Neural progenitor cell (in vitro differentiated cells): Measurements from ENCODE around the gene GUSB. TPM values are rescaled to one million over a fixed set of nuclear protein-coding genes. Genes with fewer than 3 reads are reported as not detected.

Experiments
- DNase-seq: peaks from one replicate; pipeline ENCODE4 v3.0.0-alpha.2; 2016; ENCODE audit warnings: low spot score
- H2AFZ ChIP-seq: fragments of 200-600 bp; sonication (generic); replicated peaks from 2 replicates; pipeline ENCODE4 v1.6.1; 2016; ENCODE audit warnings: antibody characterized with exemption
- H3F3A ChIP-seq: fragments of 200-600 bp; sonication (generic); 2 replicates; pipeline ENCODE4 v1.6.1; 2016; ENCODE audit warnings: antibody characterized with exemption, low read depth
- H3K27ac ChIP-seq: fragments of 200-600 bp; sonication (generic); 2 replicates; pipeline ENCODE4 v1.5.1; 2016; ENCODE audit warnings: mild to moderate bottlenecking
- H3K27me3 ChIP-seq: fragments of 200-600 bp; sonication (generic); 2 replicates; pipeline ENCODE4 v1.6.1; 2016; ENCODE audit warnings: mild to moderate bottlenecking, moderate library complexity
- H3K36me3 ChIP-seq: fragments of 200-600 bp; sonication (generic); 2 replicates; pipeline ENCODE4 v1.5.1; 2016
- H3K4me1 ChIP-seq: fragments of 200-600 bp; sonication (generic); 2 replicates; pipeline ENCODE4 v1.6.1; 2016; ENCODE audit warnings: mixed run types
- H3K4me2 ChIP-seq: fragments of 200-600 bp; sonication (generic); 2 replicates; pipeline ENCODE4 v1.6.1; 2016
- H3K4me3 ChIP-seq: fragments of 200-600 bp; sonication (generic); 2 replicates; pipeline ENCODE4 v1.5.1; 2016
- H3K79me2 ChIP-seq: fragments of 200-600 bp; sonication (generic); 2 replicates; pipeline ENCODE4 v1.6.1; 2016; ENCODE audit warnings: low read depth
- H3K9ac ChIP-seq: fragments of 200-600 bp; sonication (generic); 2 replicates; pipeline ENCODE4 v1.6.1; 2016
- H3K9me3 ChIP-seq: fragments of 200-600 bp; sonication (generic); 2 replicates; pipeline ENCODE4 v1.5.1; 2016; ENCODE audit warnings: low read depth
- H4K20me1 ChIP-seq: fragments of 200-600 bp; sonication (generic); 2 replicates; pipeline ENCODE4 v1.6.1; 2016; ENCODE audit warnings: low read depth
- H3K27ac Mint-ChIP-seq: 3 replicates; pipeline ENCODE4 v1.8.0; 2021; ENCODE audit warnings: mixed read lengths
- H3K27me3 Mint-ChIP-seq: 2 replicates; pipeline ENCODE4 v1.8.0; 2022; ENCODE audit warnings: low read depth, mild to moderate bottlenecking, inconsistent platforms, moderate library complexity, mixed read lengths; ENCODE audit not compliant: insufficient read depth
- H3K36me3 Mint-ChIP-seq: 3 replicates; pipeline ENCODE4 v1.8.0; 2021; ENCODE audit warnings: mixed read lengths
- H3K4me1 Mint-ChIP-seq: 3 replicates; pipeline ENCODE4 v1.8.0; 2021; ENCODE audit warnings: mixed read lengths
- H3K4me3 Mint-ChIP-seq: 3 replicates; pipeline ENCODE4 v1.8.0; 2021; ENCODE audit warnings: mild to moderate bottlenecking, moderate library complexity, mixed read lengths
- H3K9me3 Mint-ChIP-seq: 3 replicates; pipeline ENCODE4 v1.8.0; 2020; ENCODE audit warnings: mixed read lengths
- EZH2 ChIP-seq: fragments of 200-600 bp; sonication (generic); IDR thresholded peaks from 2 replicates; pipeline ENCODE4 v1.6.1; 2017; ENCODE audit warnings: antibody characterized with exemption, mild to moderate bottlenecking, moderate library complexity
- EZH2phosphoT487 ChIP-seq: fragments of 200-600 bp; sonication (generic); IDR thresholded peaks from 2 replicates; pipeline ENCODE4 v1.6.1; 2017; ENCODE audit warnings: antibody characterized with exemption
- total RNA-seq: library from RNA; depleted of rRNA; stranded (reverse); fragments of >200 nt; gene quantifications from 2 replicates; pipeline ENCODE4 v1.2.3, GENCODE V29; 2015; ENCODE audit warnings: low replicate concordance
- TF ChIP-seq, protein P1 (sequence below): fragments of 200-600 bp; sonication (generic); IDR thresholded peaks from 2 replicates; pipeline ENCODE4 v1.5.1; 2017; ENCODE audit warnings: antibody characterized with exemption, mild to moderate bottlenecking

Gene GUSB
- total RNA-seq, 1 donor from 2014 or later = 28.8 TPM

DNA sequence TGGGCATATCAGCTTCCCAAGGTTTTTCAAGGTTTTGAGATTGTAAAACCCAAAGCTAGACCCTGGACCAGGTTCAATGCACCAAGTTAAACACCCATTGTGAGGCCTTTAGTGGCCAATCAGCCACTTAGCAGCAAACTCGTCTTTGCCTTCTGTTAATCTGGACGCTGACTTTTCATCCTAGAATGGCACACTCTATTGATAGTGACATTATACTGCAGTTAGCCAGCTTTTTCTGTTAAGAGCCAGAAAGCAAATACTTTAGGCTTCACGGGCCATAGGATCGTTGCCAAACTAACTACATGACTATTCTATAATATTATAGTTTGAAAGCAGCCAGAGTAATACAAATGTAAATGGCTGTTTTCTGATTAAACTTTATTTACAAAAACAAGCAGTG is 57.8 kb downstream of the GUSB start:
- TF ChIP-seq EZH2 = no peak
- TF ChIP-seq, protein P1, sequence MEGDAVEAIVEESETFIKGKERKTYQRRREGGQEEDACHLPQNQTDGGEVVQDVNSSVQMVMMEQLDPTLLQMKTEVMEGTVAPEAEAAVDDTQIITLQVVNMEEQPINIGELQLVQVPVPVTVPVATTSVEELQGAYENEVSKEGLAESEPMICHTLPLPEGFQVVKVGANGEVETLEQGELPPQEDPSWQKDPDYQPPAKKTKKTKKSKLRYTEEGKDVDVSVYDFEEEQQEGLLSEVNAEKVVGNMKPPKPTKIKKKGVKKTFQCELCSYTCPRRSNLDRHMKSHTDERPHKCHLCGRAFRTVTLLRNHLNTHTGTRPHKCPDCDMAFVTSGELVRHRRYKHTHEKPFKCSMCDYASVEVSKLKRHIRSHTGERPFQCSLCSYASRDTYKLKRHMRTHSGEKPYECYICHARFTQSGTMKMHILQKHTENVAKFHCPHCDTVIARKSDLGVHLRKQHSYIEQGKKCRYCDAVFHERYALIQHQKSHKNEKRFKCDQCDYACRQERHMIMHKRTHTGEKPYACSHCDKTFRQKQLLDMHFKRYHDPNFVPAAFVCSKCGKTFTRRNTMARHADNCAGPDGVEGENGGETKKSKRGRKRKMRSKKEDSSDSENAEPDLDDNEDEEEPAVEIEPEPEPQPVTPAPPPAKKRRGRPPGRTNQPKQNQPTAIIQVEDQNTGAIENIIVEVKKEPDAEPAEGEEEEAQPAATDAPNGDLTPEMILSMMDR = no peak
- no peak for TF ChIP-seq EZH2phosphoT487
- H3K27ac ChIP-seq = no peak overlapping the region
- H3K9ac ChIP-seq = no peak overlapping the region
- Mint-ChIP-seq H3K9me3 (no peaks in the 10 kb centered on the region), H3K27me3 (no peaks in the 10 kb centered on the region), H3K4me3 (no peak overlapping the region), H3K36me3 (no peaks in the 10 kb centered on the region), H3K4me1 (no peaks in the 10 kb centered on the region), H3K27ac (no peak overlapping the region)
- H3F3A ChIP-seq = no peaks in the 10 kb centered on the region
- H3K4me2 ChIP-seq = no peak overlapping the region
- no peaks in the 10 kb centered on the region for H3K9me3 ChIP-seq
- no peak for DNase-seq
- no peak overlapping the region for H2AFZ ChIP-seq
- H3K4me3 ChIP-seq = no peak overlapping the region
- H4K20me1 ChIP-seq = peaks cover 41% of the 10 kb centered on the region
- peaks cover 4% of the 10 kb centered on the region for H3K79me2 ChIP-seq
- no peaks in the 10 kb centered on the region for H3K4me1 ChIP-seq
- no peaks in the 10 kb centered on the region for H3K27me3 ChIP-seq
- H3K36me3 ChIP-seq = no peaks in the 10 kb centered on the region

DNA sequence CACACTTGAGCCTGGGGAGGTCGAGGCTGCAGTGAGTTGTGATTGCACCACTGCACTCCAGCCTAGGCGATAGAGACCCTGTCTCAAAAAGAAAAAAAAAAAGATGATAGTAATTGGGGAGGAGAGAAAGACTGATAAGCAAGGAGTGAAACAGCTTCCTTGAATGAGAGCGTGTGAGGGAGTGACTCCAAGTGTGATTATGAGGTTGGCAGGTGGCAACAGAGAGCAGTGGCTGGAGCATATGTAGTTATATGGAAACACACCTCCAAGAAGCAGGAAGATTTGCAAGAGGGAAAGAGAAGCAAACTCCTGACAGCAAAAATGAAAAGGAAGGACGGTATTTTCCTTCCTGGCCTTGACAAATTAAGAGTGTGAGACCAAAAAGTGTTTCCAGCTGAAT is 58.7 kb downstream of the GUSB start:
- Histone ChIP-seq H3K27me3 (no peaks in the 10 kb centered on the region), H3K36me3 (no peaks in the 10 kb centered on the region), H3K79me2 (peaks cover 4% of the 10 kb centered on the region), H3K9ac (no peak overlapping the region), H3K4me3 (no peak overlapping the region), H3K9me3 (no peaks in the 10 kb centered on the region), H3K4me1 (no peaks in the 10 kb centered on the region), H3F3A (no peaks in the 10 kb centered on the region), H3K4me2 (no peak overlapping the region), H4K20me1 (peaks cover 45% of the 10 kb centered on the region), H2AFZ (no peak overlapping the region), H3K27ac (no peak overlapping the region)
- Mint-ChIP-seq H3K27ac (no peak overlapping the region), H3K4me3 (no peak overlapping the region), H3K27me3 (no peaks in the 10 kb centered on the region), H3K4me1 (no peaks in the 10 kb centered on the region), H3K9me3 (no peaks in the 10 kb centered on the region), H3K36me3 (no peaks in the 10 kb centered on the region)
- no peak for DNase-seq
- TF ChIP-seq EZH2phosphoT487 (no peak), EZH2 (no peak)
- TF ChIP-seq, protein P1 = no peak

DNA sequence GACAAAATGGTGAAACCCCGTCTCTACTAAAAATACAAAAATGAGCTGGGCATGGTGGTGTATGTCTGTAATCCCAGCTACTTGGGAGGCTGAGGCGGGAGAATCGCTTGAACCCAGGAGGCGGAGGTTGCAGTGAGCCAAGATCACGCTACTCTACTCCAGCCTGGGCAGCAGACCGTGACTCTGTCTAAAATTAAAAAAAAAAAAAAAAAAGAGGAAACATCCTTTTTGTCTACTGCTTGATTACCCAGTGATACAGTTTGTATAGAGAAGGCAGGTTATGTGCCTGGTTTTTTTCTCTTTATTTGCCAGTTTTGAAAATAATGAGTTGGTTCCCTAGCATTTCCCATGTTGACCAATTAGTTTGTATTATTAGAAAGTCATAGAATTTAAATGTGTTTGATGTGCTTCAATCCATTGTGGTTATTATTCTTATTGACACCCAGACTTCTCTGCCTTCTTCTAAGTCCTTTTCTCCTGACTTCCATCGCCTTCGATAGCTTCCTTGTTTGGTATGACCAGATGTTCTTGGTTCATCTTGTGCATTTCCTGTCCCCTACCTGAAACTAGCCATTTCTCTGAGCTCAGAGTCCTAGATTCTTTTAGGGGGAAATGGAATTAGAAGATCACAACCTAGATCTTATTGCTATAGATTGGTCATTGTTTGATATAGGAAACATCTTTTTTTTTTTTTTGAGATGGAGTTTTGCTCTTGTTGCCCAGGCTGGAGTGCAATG is 65.9 kb downstream of the GUSB start:
- no peak overlapping the region for H3K4me3 ChIP-seq
- TF ChIP-seq EZH2 (no peak), EZH2phosphoT487 (no peak)
- TF ChIP-seq, protein P1 = no peak
- DNase-seq = no peak
- Mint-ChIP-seq H3K27me3 (no peaks in the 10 kb centered on the region), H3K9me3 (peaks cover 4% of the 10 kb centered on the region), H3K4me1 (no peaks in the 10 kb centered on the region), H3K4me3 (no peak overlapping the region), H3K27ac (no peak overlapping the region), H3K36me3 (peaks cover 4% of the 10 kb centered on the region)
- H3K4me2 ChIP-seq = no peak overlapping the region
- H3K27me3 ChIP-seq = no peaks in the 10 kb centered on the region
- H3K79me2 ChIP-seq = peaks cover 19% of the 10 kb centered on the region
- H3K36me3 ChIP-seq = no peaks in the 10 kb centered on the region
- no peaks in the 10 kb centered on the region for H3K9me3 ChIP-seq
- no peak overlapping the region for H3K27ac ChIP-seq
- H3K4me1 ChIP-seq = no peaks in the 10 kb centered on the region
- H4K20me1 ChIP-seq = peaks cover 4% of the 10 kb centered on the region
- no peak overlapping the region for H3K9ac ChIP-seq
- H2AFZ ChIP-seq = no peak overlapping the region
- H3F3A ChIP-seq = no peaks in the 10 kb centered on the region
